HG03095 (cell line): ENCODE results near the gene KLHL17.

ENCODE experiments used
- ATAC-seq: cut with Tn5 transposase; IDR thresholded peaks from one replicate; pipeline ENCODE4 v1.9.1; 2021; ENCODE audit warnings: moderate library complexity; ENCODE audit not compliant: unreplicated experiment

Gene KLHL17

DNA sequence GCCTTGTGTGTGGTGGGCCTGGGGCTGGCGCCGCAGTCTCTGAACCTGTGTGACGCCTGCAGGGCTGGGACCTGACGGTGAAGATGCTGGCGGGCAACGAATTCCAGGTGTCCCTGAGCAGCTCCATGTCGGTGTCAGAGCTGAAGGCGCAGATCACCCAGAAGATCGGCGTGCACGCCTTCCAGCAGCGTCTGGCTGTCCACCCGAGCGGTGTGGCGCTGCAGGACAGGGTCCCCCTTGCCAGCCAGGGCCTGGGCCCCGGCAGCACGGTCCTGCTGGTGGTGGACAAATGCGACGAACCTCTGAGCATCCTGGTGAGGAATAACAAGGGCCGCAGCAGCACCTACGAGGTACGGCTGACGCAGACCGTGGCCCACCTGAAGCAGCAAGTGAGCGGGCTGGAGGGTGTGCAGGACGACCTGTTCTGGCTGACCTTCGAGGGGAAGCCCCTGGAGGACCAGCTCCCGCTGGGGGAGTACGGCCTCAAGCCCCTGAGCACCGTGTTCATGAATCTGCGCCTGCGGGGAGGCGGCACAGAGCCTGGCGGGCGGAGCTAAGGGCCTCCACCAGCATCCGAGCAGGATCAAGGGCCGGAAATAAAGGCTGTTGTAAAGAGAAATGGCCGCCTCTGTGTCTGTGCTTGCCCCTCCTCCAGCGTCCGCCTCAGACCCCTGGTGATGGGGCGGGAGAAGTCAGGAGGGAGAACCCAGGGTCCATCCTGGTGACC, 53.7 kb downstream of the KLHL17 start:
- no peak for ATAC-seq

DNA sequence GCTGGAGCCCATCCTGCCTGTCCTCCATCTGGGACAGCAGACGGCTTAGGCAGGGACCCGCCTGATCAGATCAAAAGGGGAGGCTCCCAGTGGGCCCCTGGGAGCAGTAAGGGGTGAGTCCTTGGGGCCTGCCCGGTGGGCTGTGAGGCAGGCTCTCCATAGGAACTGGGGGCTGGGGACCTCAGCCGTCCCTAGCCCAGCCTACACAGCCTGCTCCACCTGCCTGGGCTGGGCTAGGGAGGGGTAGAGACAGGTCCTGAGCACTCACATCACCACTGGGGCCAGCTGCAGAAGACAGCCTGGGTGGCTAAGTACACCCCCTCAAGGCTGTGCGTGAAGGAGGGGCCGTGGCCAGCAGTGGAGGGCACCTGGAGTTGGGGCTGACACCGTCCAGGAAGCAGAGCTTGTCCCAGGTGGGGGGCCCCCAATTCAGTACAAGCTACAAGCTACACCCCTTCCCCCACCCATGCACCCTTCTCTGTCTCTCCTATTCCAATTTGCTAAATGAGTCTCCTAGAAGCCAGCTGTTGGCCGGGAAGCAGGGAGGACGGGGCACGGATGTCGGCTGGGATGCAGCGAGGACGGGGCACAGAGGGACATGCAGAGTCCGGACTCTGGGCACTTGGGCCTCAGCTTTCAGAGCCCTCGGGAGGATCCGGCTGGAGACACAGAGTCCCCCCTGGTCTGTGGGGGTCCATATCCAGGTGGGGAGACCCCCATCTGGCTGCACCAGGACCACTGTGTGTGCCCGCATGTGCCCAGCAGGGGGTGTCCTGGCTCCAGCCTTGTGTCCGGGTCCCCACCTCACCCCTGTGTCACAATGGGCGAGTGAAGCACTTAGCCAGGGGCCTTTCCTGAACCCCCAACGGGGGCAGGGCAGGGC, 54.7 kb downstream of the KLHL17 start:
- no peak for ATAC-seq
